Transverse colon (tissue), 4 donors: ENCODE results near the gene TCAP.

ENCODE experiments used
- CTCF ChIP-seq, 5 experiments: fragments of 200-600 bp in 3 of 5; fragments of 450-650 bp in 2 of 5; sonication (generic) in 3 of 5; IDR thresholded peaks; 1 replicate in 2 of 5; 2 replicates in 3 of 5; pipeline ENCODE4 v1.5.1; 2016 to 2017; ENCODE audit warnings: antibody characterized with exemption in 5 of 5, inconsistent platforms in 3 of 5, mild to moderate bottlenecking in 2 of 5, moderate library complexity in 1 of 5
- POLR2A ChIP-seq: fragments of 450-650 bp; IDR thresholded peaks from one replicate; pipeline ENCODE4 v1.6.1; 2016; ENCODE audit warnings: antibody characterized with exemption, mild to moderate bottlenecking, moderate library complexity
- POLR2AphosphoS5 ChIP-seq, 3 donors: sonication (generic); formaldehyde crosslinking; IDR thresholded peaks; one replicate each; pipeline ENCODE4 v1.6.1; 2016; ENCODE audit warnings: antibody characterized with exemption in 3 of 3

GRCh38 chr17:39663688-39664580, 1.2 kb upstream of the TCAP start:
- no peak for TF ChIP-seq POLR2A
- no peak for TF ChIP-seq CTCF (IDR thresholded peaks at IDR 0.05)
- TF ChIP-seq POLR2AphosphoS5 (IDR thresholded peaks at IDR 0.05): no peak
